HG03378 (cell line): ENCODE data around the gene CDCA4.

ENCODE experiments used
- ATAC-seq: cut with Tn5 transposase; IDR thresholded peaks from one replicate; pipeline ENCODE4 v1.9.1; 2021; ENCODE audit warnings: mild to moderate bottlenecking, moderate library complexity; ENCODE audit not compliant: unreplicated experiment

CDCA4 gene

GRCh38 chr14:104967386-104968152 lies 53.3 kb downstream of the CDCA4 start:
- no peak for ATAC-seq

DNA sequence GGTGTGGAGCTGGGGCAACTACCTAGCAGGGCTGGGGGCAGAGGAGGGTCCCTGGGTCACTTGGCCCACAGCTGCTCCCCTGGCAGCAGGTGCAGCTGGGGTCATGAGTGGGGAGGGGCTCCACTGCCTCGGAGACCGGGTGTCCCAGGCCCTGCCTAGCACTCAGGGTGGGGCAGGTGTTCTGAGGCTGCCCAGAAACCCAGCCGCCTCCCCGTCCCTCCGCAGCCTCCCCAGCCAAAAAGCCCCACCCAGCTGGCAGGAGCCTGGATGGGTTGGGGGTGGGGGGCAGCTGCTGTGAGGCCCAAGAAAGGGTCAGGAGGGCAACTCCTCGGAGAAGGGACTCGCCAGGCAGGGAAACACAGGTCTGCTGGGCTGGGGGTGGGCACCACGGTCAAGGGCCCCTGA lies 53.9 kb downstream of the CDCA4 start:
- ATAC-seq: no peak

GRCh38 chr14:104966261-104966865 lies 54.5 kb downstream of the CDCA4 start:
- ATAC-seq: no peak

DNA sequence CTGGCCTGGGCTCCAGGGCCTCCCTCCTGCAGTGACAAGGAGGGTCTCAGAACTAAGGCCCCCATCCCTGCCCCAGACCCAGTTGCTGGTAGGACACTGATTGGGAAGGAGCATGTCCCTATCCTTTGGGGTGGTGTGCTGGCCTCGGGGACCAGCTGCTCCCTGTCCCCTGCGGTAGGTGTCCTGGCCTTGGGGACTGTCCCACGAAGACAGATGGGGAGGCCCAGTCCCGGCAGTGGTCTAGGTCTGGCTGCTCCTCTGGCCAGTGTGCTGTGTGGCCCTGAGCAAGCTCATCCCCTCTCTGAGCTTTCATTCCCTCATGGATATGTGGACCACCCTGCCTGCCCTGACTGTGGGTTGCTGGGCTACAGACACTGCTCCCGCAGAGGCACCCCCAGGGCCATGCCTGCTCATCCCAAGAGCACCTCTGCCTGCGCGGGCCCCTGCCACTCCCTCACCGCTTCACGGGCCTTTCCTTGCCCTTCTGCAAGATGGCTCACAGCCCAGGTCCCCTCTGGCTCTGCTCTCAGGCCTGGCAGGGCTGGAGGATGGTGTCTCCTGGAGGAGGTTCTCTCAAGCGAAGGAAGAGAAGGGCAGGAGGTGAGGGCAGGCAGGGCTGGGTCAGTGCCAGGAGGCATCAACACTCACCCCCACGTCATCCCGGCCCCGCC lies 55.2 kb downstream of the CDCA4 start:
- ATAC-seq: no peak

GRCh38 chr14:104964546-104964945 lies 56.3 kb downstream of the CDCA4 start:
- ATAC-seq: no peak
